Fibroblast of lung (primary cell): ENCODE results near the gene TSHZ3. TPM values are rescaled to one million over a fixed set of nuclear protein-coding genes. Genes with fewer than 3 reads are reported as not detected.

Experiments used
- DNase-seq, 2 donors: peaks; one replicate each; pipeline versions ENCODE4 v3.0.0 to v3.0.0-alpha.2; 2010; ENCODE audit warnings: low read depth in 2 of 2
- H2AFZ ChIP-seq: 2 replicates; pipeline ENCODE4 v1.5.1; 2012; ENCODE audit warnings: low read length, control low read depth, inconsistent platforms
- H3K27ac ChIP-seq: 2 replicates; pipeline ENCODE4 v1.5.1; 2011; ENCODE audit warnings: low read length, control low read depth; ENCODE audit not compliant: insufficient read depth
- H3K27me3 ChIP-seq: 2 replicates; pipeline ENCODE4 v1.5.1; 2011; ENCODE audit warnings: mild to moderate bottlenecking, low read length; ENCODE audit not compliant: control insufficient read depth, insufficient read depth
- H3K36me3 ChIP-seq: 2 replicates; pipeline ENCODE4 v1.5.1; 2011; ENCODE audit warnings: low read length; ENCODE audit not compliant: control insufficient read depth, insufficient read depth
- H3K4me1 ChIP-seq: 2 replicates; pipeline ENCODE4 v1.5.1; 2011; ENCODE audit warnings: low read length; ENCODE audit not compliant: control insufficient read depth, insufficient read depth; ENCODE audit errors: extremely low read depth
- H3K4me2 ChIP-seq: 2 replicates; pipeline ENCODE4 v1.5.1; 2011; ENCODE audit warnings: low read length, control low read depth; ENCODE audit not compliant: insufficient read depth; ENCODE audit errors: extremely low read depth
- H3K4me3 ChIP-seq, 4 experiments: fragments of 200-600 bp in 1 of 4; sonication (generic) in 1 of 4; replicated peaks in 1 of 4; 2 replicates each; pipeline ENCODE4 v1.5.1; 2011 to 2016; ENCODE audit warnings: low read length in 4 of 4, low read depth in 3 of 4, mild to moderate bottlenecking in 3 of 4, control low read depth in 2 of 4, inconsistent platforms in 1 of 4, mixed read lengths in 1 of 4; ENCODE audit not compliant: insufficient read depth in 1 of 4; ENCODE audit errors: control extremely low read depth in 1 of 4
- H3K79me2 ChIP-seq: 2 replicates; pipeline ENCODE4 v1.5.1; 2012; ENCODE audit warnings: mild to moderate bottlenecking, low read length, inconsistent platforms; ENCODE audit not compliant: control insufficient read depth, insufficient read depth
- H3K9ac ChIP-seq: 2 replicates; pipeline ENCODE4 v1.5.1; 2011; ENCODE audit warnings: mild to moderate bottlenecking, low read length, control low read depth; ENCODE audit not compliant: insufficient read depth
- H3K9me3 ChIP-seq: 2 replicates; pipeline ENCODE4 v1.5.1; 2012; ENCODE audit warnings: low read depth, low read length; ENCODE audit not compliant: control insufficient read depth, insufficient read depth
- H4K20me1 ChIP-seq: 2 replicates; pipeline ENCODE4 v1.5.1; 2011; ENCODE audit warnings: low read length; ENCODE audit not compliant: control insufficient read depth, insufficient read depth; ENCODE audit errors: extremely low read depth
- CTCF ChIP-seq, 2 donors: IDR thresholded peaks in 1 of 2; conservative IDR thresholded peaks in 1 of 2; 1 replicate in 1 of 2; 2 replicates in 1 of 2; pipeline ENCODE4 v1.5.1; 2011 to 2012; ENCODE audit warnings: low read length in 2 of 2, control low read depth in 1 of 2, inconsistent platforms in 1 of 2, low read depth in 1 of 2, mild to moderate bottlenecking in 1 of 2
- EZH2 ChIP-seq: IDR thresholded peaks from 2 replicates; pipeline ENCODE4 v1.5.1; 2012; ENCODE audit warnings: low read length, control low read depth, mild to moderate bottlenecking; ENCODE audit errors: missing control alignments
- polyA plus RNA-seq, 2 donors: library from polyadenylated mRNA; depleted of rRNA in 1 of 2; stranded (reverse) in 1 of 2; unstranded in 1 of 2; fragments of >200 nt; gene quantifications; 2 replicates each; pipeline ENCODE4 v1.2.1, GENCODE V29; 2011 to 2012; ENCODE audit warnings: missing spikeins in 1 of 2
- total RNA-seq: library from RNA; depleted of rRNA; stranded (reverse); fragments of >200 nt; gene quantifications from 2 replicates; pipeline ENCODE4 v1.2.1, GENCODE V29; 2014

TSHZ3 gene
- total and polyA plus RNA-seq, 2 donors (not counting 1 experiment from before 2014, with no cell fraction given) = 7.0 to 17.3 TPM

DNA sequence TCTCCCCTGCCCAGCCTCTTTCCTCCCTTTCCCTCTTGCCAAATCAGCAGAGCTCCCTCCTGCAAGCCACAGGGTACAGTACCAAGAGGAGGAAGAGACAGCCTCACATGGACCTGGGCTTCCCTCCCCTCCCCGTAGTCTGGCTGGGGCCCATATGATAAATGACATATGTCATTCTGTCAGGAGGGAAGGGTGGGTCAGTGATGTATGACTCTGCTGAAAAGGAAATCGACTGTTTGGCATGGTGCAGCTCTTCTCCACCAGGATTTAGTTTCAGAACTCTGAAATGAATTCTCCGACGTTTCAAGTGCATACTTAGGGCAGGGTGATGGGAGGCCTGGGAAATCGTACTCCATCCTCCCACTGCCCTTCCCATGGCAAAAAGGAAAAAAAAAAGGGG, 9.8 kb downstream of the TSHZ3 start:
- Histone ChIP-seq H4K20me1 (no peaks in the 10 kb centered on the region), H3K27ac (peak overlapping the region; percentile 46), H3K4me2 (peak overlapping the region; percentile 81), H3K4me3 (peak overlapping the region in 1 of 4 experiments; percentile 3), H3K4me1 (peaks cover 23% of the 10 kb centered on the region), H3K36me3 (no peaks in the 10 kb centered on the region), H3K27me3 (no peaks in the 10 kb centered on the region), H2AFZ (no peak overlapping the region), H3K9ac (no peak overlapping the region), H3K79me2 (peaks cover 58% of the 10 kb centered on the region), H3K9me3 (no peaks in the 10 kb centered on the region)
- no peak for TF ChIP-seq EZH2
- TF ChIP-seq CTCF (conservative IDR thresholded peaks at IDR 0.05 in 1 of 2, IDR thresholded peaks at IDR 0.05 in 1 of 2; ENCODE audit: low read depth in 1 of 2, low read length in 2 of 2) = no peak
- DNase-seq = peak; percentile 41 to 72

GRCh38 chr19:31338069-31338776, 11.0 kb downstream of the TSHZ3 start:
- Histone ChIP-seq H3K4me1 (peaks cover 26% of the 10 kb centered on the region), H3K9me3 (no peaks in the 10 kb centered on the region), H3K27ac (peak overlapping the region; percentile 46), H3K4me2 (peak overlapping the region; percentile 81), H3K4me3 (no peak overlapping the region), H3K27me3 (no peaks in the 10 kb centered on the region), H3K9ac (no peak overlapping the region), H3K36me3 (no peaks in the 10 kb centered on the region), H4K20me1 (no peaks in the 10 kb centered on the region), H2AFZ (no peak overlapping the region), H3K79me2 (peaks cover 62% of the 10 kb centered on the region)
- TF ChIP-seq CTCF (conservative IDR thresholded peaks at IDR 0.05 in 1 of 2, IDR thresholded peaks at IDR 0.05 in 1 of 2; ENCODE audit: low read depth in 1 of 2, low read length in 2 of 2) (peak; percentile 72 to 85), EZH2 (no peak)
- DNase-seq = peak; percentile 60 to 88

DNA sequence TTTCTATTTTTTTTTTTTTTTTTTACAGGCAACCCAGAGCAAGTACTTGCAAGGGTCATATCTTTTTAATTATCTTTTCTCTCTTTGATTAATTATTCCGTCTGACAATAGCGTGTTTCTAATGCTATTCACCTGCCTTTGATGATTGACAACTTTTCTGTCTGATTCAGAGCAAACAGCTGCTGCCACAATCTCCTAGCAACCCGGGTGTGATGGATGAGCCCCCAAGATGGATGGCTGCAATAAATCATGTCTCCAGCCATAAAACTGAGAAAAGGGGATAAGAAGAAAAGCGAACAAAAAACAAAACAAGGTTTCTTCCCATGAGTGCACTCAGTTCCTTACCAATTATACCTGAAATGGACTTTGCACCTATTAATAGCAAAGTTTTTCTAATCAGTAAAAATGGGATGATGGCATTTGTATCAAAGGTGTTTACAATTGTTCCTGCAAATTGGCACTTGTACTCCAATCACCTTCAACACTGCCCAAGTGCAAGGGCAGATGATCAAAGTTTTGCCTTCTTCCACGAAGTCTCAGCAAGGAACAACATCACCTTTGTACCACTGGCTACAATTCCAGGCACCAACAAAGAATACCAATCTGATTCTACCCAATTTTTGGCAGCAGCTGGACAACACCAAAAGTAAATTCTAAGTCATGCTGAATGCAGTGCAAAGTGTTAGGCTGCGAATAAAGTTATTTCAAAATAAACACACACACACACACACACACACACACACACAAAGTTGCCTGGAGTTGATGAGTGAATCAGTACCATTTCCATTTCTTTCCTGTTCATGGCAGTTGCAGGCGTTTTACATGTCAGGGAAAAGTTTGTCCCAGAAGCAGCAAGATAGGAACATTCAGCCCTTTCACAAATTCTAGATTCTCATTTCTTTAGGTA, 12.0 kb downstream of the TSHZ3 start:
- no peaks in the 10 kb centered on the region for H3K9me3 ChIP-seq
- H3K36me3 ChIP-seq = no peaks in the 10 kb centered on the region
- DNase-seq = peak in 1 of 2 donors; percentile 39
- H4K20me1 ChIP-seq = no peaks in the 10 kb centered on the region
- no peaks in the 10 kb centered on the region for H3K27me3 ChIP-seq
- H3K9ac ChIP-seq = no peak overlapping the region
- no peak for TF ChIP-seq EZH2
- TF ChIP-seq CTCF (conservative IDR thresholded peaks at IDR 0.05 in 1 of 2, IDR thresholded peaks at IDR 0.05 in 1 of 2; ENCODE audit: low read depth in 1 of 2, low read length in 2 of 2) = no peak
- H3K27ac ChIP-seq = no peak overlapping the region
- H3K4me2 ChIP-seq = peak overlapping the region; percentile 40
- H2AFZ ChIP-seq = no peak overlapping the region
- peaks cover 63% of the 10 kb centered on the region for H3K79me2 ChIP-seq
- H3K4me1 ChIP-seq = peaks cover 27% of the 10 kb centered on the region
- H3K4me3 ChIP-seq = no peak overlapping the region
